Erythroblast (primary cell): ENCODE measurements around the gene RAB44.

Source experiments
- DNase-seq, 2 experiments: peaks; one replicate each; lab custom pipeline; 2025; lab: John Stamatoyannopoulos, UW
- GATA1 ChIP-seq: IDR thresholded peaks from 2 replicates; pipeline ENCODE4 v1.6.1; 2011; ENCODE audit warnings: low read depth, mild to moderate bottlenecking, control low read depth, low read length, moderate library complexity
- POLR2A ChIP-seq: IDR thresholded peaks from 2 replicates; pipeline ENCODE4 v1.6.1; 2011; ENCODE audit warnings: mild to moderate bottlenecking, low read length

RAB44 gene

GRCh38 chr6:36776167-36776566 lies 78.5 kb downstream of the RAB44 start:
- TF ChIP-seq POLR2A: no peak
- TF ChIP-seq GATA1: no peak
- DNase-seq: no peak

- TF ChIP-seq POLR2A (no peak), GATA1 (no peak)
- no peak for DNase-seq
Measured at GRCh38 chr6:36777801-36778200, 80.2 kb downstream of the RAB44 start.

- DNase-seq: no peak
- TF ChIP-seq POLR2A (no peak), GATA1 (no peak)
Measured at GRCh38 chr6:36779227-36779626, 81.6 kb downstream of the RAB44 start.

- TF ChIP-seq GATA1 (no peak), POLR2A (no peak)
Measured at GRCh38 chr6:36780442-36781177, 83.0 kb downstream of the RAB44 start.

GRCh38 chr6:36781669-36782068 lies 84.0 kb downstream of the RAB44 start:
- TF ChIP-seq GATA1 (no peak), POLR2A (no peak)
- no peak for DNase-seq

More at GRCh38 chr6:36780442-36781177, 83.0 kb downstream of the RAB44 start:
- no peak for DNase-seq
